CD4-positive, CD25-positive, alpha-beta regulatory T cell (primary cell): ENCODE data around the gene CMTM7. TPM values are rescaled to one million over a fixed set of nuclear protein-coding genes. Genes with fewer than 3 reads are reported as not detected.

Experiments used
- ATAC-seq, 2 donors: fragments of 150-1000 bp; cut with Tn5 transposase; one replicate each; pipeline ENCODE4 v1.10.0; 2021; ENCODE audit warnings: low read depth in 2 of 2, moderate number of reproducible peaks in 2 of 2, moderate library complexity in 1 of 2
- DNase-seq, 3 donors: peaks; one replicate each; pipeline versions ENCODE4 v3.0.0 to v3.0.0-alpha.2; 2012 to 2022; ENCODE audit warnings: mixed read lengths in 1 of 3
- H3K27ac ChIP-seq: one replicate; pipeline ENCODE4 v1.7.0; 2013; ENCODE audit warnings: mild to moderate bottlenecking, low read length; ENCODE audit not compliant: insufficient read depth, poor library complexity, severe bottlenecking
- H3K27me3 ChIP-seq: one replicate; pipeline ENCODE4 v1.7.0; 2013; ENCODE audit warnings: low read length; ENCODE audit not compliant: control insufficient read depth, insufficient read depth
- H3K36me3 ChIP-seq: one replicate; pipeline ENCODE4 v1.7.0; 2013; ENCODE audit warnings: mild to moderate bottlenecking, low read length, moderate library complexity; ENCODE audit not compliant: control insufficient read depth, insufficient read depth
- H3K4me1 ChIP-seq: 2 replicates; pipeline ENCODE4 v1.7.0; 2013; ENCODE audit warnings: mild to moderate bottlenecking, low read length; ENCODE audit not compliant: insufficient read depth, control insufficient read depth, poor library complexity, severe bottlenecking
- H3K4me3 ChIP-seq: one replicate; pipeline ENCODE4 v1.7.0; 2013; ENCODE audit warnings: low read depth, mild to moderate bottlenecking, low read length, moderate library complexity
- H3K9me3 ChIP-seq, 2 experiments: 1 replicate in 1 of 2; 2 replicates in 1 of 2; pipeline ENCODE4 v1.7.0; 2013; ENCODE audit warnings: low read length in 2 of 2, mild to moderate bottlenecking in 1 of 2, moderate library complexity in 1 of 2; ENCODE audit not compliant: control insufficient read depth in 2 of 2
- H3K27ac Mint-ChIP-seq, 3 donors: one replicate each; pipeline ENCODE4 v1.8.0; 2020 to 2022; ENCODE audit warnings: mild to moderate bottlenecking in 3 of 3, mixed read lengths in 3 of 3, moderate library complexity in 2 of 3
- H3K27me3 Mint-ChIP-seq: one replicate; pipeline ENCODE4 v1.8.0; 2022; ENCODE audit warnings: mild to moderate bottlenecking, mixed read lengths
- H3K36me3 Mint-ChIP-seq: one replicate; pipeline ENCODE4 v1.8.0; 2020; ENCODE audit warnings: mixed read lengths
- H3K4me1 Mint-ChIP-seq, 4 donors: one replicate each; pipeline ENCODE4 v1.8.0; 2020 to 2022; ENCODE audit warnings: mixed read lengths in 4 of 4, mild to moderate bottlenecking in 1 of 4
- H3K4me3 Mint-ChIP-seq, 4 donors: one replicate each; pipeline ENCODE4 v1.8.0; 2020 to 2022; ENCODE audit warnings: mild to moderate bottlenecking in 4 of 4, mixed read lengths in 4 of 4, moderate library complexity in 3 of 4
- H3K9me3 Mint-ChIP-seq, 7 donors: one replicate each; pipeline ENCODE4 v1.8.0; 2020 to 2022; ENCODE audit warnings: mixed read lengths in 7 of 7, mild to moderate bottlenecking in 3 of 7, moderate library complexity in 2 of 7
- polyA plus RNA-seq, 4 donors: library from polyadenylated mRNA; unstranded; fragments of 300-500 nt; fragmentation: Illumina TruSeq; gene quantifications; one replicate each; pipeline ENCODE4 v1.2.3, GENCODE V29; 2021
- total RNA-seq: library from RNA; stranded (reverse); gene quantifications from one replicate; pipeline ENCODE4 v1.2.3, GENCODE V29; 2022

Gene CMTM7
- total and polyA plus RNA-seq, 5 donors from 2014 or later = 77.3 to 231 (median 144) TPM

GRCh38 chr3:32500880-32501782, 109.5 kb downstream of the CMTM7 start:
- ATAC-seq (peak; percentile 20 to 26), DNase-seq (peak in 1 of 3 donors; percentile 76)
- H3K27me3 ChIP-seq = no peaks in the 10 kb centered on the region
- peaks cover 4% of the 10 kb centered on the region for H3K27me3 Mint-ChIP-seq
- peaks cover 9% of the 10 kb centered on the region for H3K36me3 ChIP-seq
- H3K9me3 Mint-ChIP-seq = peaks cover 0 to 1% (median 0%) of the 10 kb centered on the region in 7 donors
- H3K4me1 Mint-ChIP-seq = peaks cover 28 to 55% (median 46%) of the 10 kb centered on the region in 4 donors
- peak overlapping the region; percentile 90 to 98 (median 93) for H3K27ac Mint-ChIP-seq
- peak overlapping the region; percentile 98 for H3K4me3 ChIP-seq
- no peaks in the 10 kb centered on the region for H3K9me3 ChIP-seq
- peaks cover 15% of the 10 kb centered on the region for H3K36me3 Mint-ChIP-seq
- H3K27ac ChIP-seq = peak overlapping the region; percentile 97
- H3K4me1 ChIP-seq = peaks cover 42% of the 10 kb centered on the region
- H3K4me3 Mint-ChIP-seq = peak overlapping the region; percentile 93 to 100 (median 96)

- H3K9me3 Mint-ChIP-seq = peaks cover 0 to 1% (median 0%) of the 10 kb centered on the region in 7 donors
- Histone ChIP-seq H3K27ac (peak overlapping the region; percentile 97), H3K4me3 (peak overlapping the region; percentile 98), H3K4me1 (peaks cover 38% of the 10 kb centered on the region), H3K9me3 (no peaks in the 10 kb centered on the region), H3K36me3 (peaks cover 5% of the 10 kb centered on the region), H3K27me3 (no peaks in the 10 kb centered on the region)
- peaks cover 4% of the 10 kb centered on the region for H3K27me3 Mint-ChIP-seq
- DNase-seq (no peak), ATAC-seq (peak; percentile 10 to 12)
- H3K4me1 Mint-ChIP-seq = peaks cover 24 to 49% (median 39%) of the 10 kb centered on the region in 4 donors
- H3K27ac Mint-ChIP-seq = peak overlapping the region; percentile 90 to 98 (median 93)
- H3K36me3 Mint-ChIP-seq = peaks cover 10% of the 10 kb centered on the region
- H3K4me3 Mint-ChIP-seq = peak overlapping the region; percentile 93 to 100 (median 96)
Observed at GRCh38 chr3:32501783-32502117, 110.1 kb downstream of the CMTM7 start.

GRCh38 chr3:32502118-32502945, 110.7 kb downstream of the CMTM7 start, which contains the start of gene CMTM6:
Gene CMTM6 (minus strand): TSS chr3:32502852. CDS start chr3:32502745, 107 bp downstream.
- Mint-ChIP-seq H3K27ac (peak within 1 kb of the TSS; percentile 90 to 99 (median 98)), H3K9me3 (peaks cover 0 to 1% (median 0%) of the 10 kb centered on the region in 7 donors), H3K27me3 (peaks cover 4% of the 10 kb centered on the region), H3K4me3 (peak within 1 kb of the TSS; percentile 93 to 100 (median 96)), H3K36me3 (peaks cover 8% of the 10 kb centered on the region), H3K4me1 (peaks cover 22 to 47% (median 37%) of the 10 kb centered on the region in 4 donors)
- H3K27me3 ChIP-seq = no peaks in the 10 kb centered on the region
- peaks cover 37% of the 10 kb centered on the region for H3K4me1 ChIP-seq
- peaks cover 4% of the 10 kb centered on the region for H3K36me3 ChIP-seq
- peak within 1 kb of the TSS; percentile 97 for H3K27ac ChIP-seq
- H3K4me3 ChIP-seq = peak within 1 kb of the TSS; percentile 98
- ATAC-seq (peak; percentile 72 to 77), DNase-seq (peak; percentile 72 to 82 (median 73))
- H3K9me3 ChIP-seq = no peaks in the 10 kb centered on the region

GRCh38 chr3:32502946-32503286, 111.3 kb downstream of the CMTM7 start:
- H3K36me3 Mint-ChIP-seq = peaks cover 8% of the 10 kb centered on the region
- ATAC-seq = no peak
- H3K27ac ChIP-seq = peak overlapping the region; percentile 97

More at GRCh38 chr3:32502946-32503286, 111.3 kb downstream of the CMTM7 start:
- Mint-ChIP-seq H3K9me3 (peaks cover 0 to 1% (median 0%) of the 10 kb centered on the region in 7 donors), H3K27me3 (peaks cover 4% of the 10 kb centered on the region), H3K4me3 (peak overlapping the region; percentile 93 to 100 (median 96)), H3K27ac (peak overlapping the region; percentile 90 to 99 (median 98)), H3K4me1 (peaks cover 22 to 47% (median 37%) of the 10 kb centered on the region in 4 donors)
- no peaks in the 10 kb centered on the region for H3K9me3 ChIP-seq
- peak overlapping the region; percentile 88 for H3K4me3 ChIP-seq
- peaks cover 4% of the 10 kb centered on the region for H3K36me3 ChIP-seq
- H3K27me3 ChIP-seq = no peaks in the 10 kb centered on the region
- H3K4me1 ChIP-seq = peaks cover 37% of the 10 kb centered on the region
- no peak for DNase-seq

Other genes with a start within 250 kb of the CMTM7 start
- 6.0 TPM for gene CMTM8, start 153.2 kb upstream of the CMTM7 start, total RNA-seq
- 10 to 100 TPM in 3 of 4 donors, 1 to 10 TPM in 1; 5.8 to 14.6 (median 13.3) TPM for gene CMTM8, start 153.2 kb upstream of the CMTM7 start, polyA plus RNA-seq
- 46.1 TPM for gene CMTM6, start 111.0 kb downstream of the CMTM7 start, total RNA-seq
- 100 to 1,000 TPM in 1 of 4 donors, 10 to 100 TPM in 3; 65.5 to 102 (median 80.3) TPM for gene CMTM6, start 111.0 kb downstream of the CMTM7 start, polyA plus RNA-seq
- gene DYNC1LI1, start 179.0 kb downstream of the CMTM7 start, total RNA-seq = 37.2 TPM
- 10 to 100 TPM; 24.8 to 33.3 (median 28.4) TPM for gene DYNC1LI1, start 179.0 kb downstream of the CMTM7 start, polyA plus RNA-seq